GM12875 (cell line): ENCODE data around the gene SGCD.

Experiments used
- H3K4me3 ChIP-seq: one replicate; pipeline ENCODE4 v1.5.1; 2011; ENCODE audit warnings: low read depth, low read length, control low read depth
- CTCF ChIP-seq: IDR thresholded peaks from 2 replicates; pipeline ENCODE4 v1.5.1; 2011; ENCODE audit warnings: low read depth, mild to moderate bottlenecking, control low read depth, inconsistent platforms, low read length, moderate library complexity, borderline replicate concordance; ENCODE audit not compliant: insufficient read depth

Gene SGCD

DNA sequence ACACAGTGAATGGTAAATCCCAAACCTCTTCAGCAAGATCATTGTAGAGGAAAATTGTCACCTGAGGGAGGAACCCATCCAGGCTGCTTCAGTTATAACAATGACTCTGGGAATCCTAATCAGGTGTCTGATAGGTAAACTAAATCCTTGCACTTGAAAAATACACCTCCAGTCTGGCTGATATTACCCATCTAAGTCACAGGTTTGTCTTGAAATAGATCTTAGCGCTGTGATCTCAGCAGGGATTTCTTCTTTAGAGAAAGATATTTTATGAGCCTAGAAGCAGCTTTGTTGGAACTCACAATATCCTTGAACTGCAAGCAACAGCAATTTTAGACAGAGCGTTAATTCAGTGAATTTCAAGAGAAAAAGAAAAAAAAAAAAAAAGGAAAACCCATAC is 149.7 kb downstream of the SGCD start:
- no peak for TF ChIP-seq CTCF
- no peak overlapping the region for H3K4me3 ChIP-seq

DNA sequence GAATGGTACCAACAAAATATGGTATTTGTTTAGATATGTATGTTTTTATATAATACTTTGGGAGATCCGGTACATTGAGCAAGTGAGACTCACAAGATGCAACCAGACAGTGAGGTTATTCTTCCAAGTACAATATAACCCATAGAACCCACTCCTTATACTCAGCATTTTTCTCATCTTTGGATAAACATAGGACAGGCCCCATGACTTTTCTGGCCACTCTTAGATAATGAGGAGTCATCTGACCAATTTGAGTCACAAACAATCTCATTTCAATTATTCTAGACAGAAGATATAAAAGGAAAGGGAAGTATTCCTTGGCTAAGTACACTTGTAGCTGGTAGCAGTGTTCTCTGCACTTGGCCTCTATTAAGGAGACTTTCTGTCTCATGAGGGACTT is 150.2 kb downstream of the SGCD start:
- TF ChIP-seq CTCF: no peak
- H3K4me3 ChIP-seq: no peak overlapping the region

- no peak for TF ChIP-seq CTCF
- H3K4me3 ChIP-seq: no peak overlapping the region
Observed at GRCh38 chr5:156479849-156480248, 152.9 kb downstream of the SGCD start.

DNA sequence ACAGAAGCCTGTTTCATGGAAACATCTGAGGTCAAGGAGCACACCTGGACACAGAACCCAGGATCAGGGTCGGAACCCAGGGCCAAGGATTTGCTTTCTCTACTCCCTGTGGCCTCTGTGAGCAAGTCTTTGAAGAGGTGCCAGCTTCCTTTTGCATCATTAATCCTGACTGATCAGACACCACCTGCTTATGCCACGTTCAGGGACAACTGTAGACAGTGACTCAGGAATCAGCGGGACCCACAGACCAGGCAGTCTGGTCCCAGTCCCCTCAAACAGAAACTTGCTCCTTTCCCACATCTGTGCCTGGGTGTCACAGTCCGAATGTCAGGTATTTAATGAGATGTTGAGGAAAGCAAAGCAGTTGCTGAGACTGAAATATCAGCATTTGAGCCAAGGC is 154.8 kb downstream of the SGCD start:
- H3K4me3 ChIP-seq: no peak overlapping the region
- TF ChIP-seq CTCF: no peak

- H3K4me3 ChIP-seq: no peak overlapping the region
- no peak for TF ChIP-seq CTCF
Observed at GRCh38 chr5:156482818-156483217, 155.9 kb downstream of the SGCD start.

GRCh38 chr5:156486394-156487238 is 159.7 kb downstream of the SGCD start:
- no peak for TF ChIP-seq CTCF
- no peak overlapping the region for H3K4me3 ChIP-seq

DNA sequence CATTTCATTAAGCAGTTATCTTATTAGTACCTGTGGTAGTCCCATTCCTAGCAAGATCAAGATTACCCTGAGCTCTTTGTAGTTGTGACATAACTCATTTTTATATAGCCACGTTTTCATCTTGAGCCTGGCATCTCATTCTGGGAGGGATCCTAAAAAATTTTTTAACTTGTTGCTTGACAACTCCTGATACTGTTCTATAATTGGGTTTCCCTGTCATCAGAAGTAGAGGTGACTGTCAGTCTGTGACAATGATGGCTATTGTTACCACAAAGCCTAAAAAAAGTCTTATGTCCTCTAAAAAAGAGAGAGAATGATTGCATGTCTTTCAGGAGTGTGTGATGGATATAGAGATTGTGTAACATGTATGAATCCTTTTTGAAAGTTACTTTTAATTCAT is 164.8 kb downstream of the SGCD start:
- H3K4me3 ChIP-seq: no peak overlapping the region
- no peak for TF ChIP-seq CTCF
